HG03159 (cell line): ENCODE measurements around the gene TMEM184B.

Source experiments
- ATAC-seq: cut with Tn5 transposase; IDR thresholded peaks from one replicate; pipeline ENCODE4 v1.9.1; 2021; ENCODE audit warnings: mild to moderate bottlenecking, moderate library complexity; ENCODE audit not compliant: unreplicated experiment

Gene TMEM184B

GRCh38 chr22:38228873-38229740 is 43.7 kb downstream of the TMEM184B start:
- no peak for ATAC-seq

GRCh38 chr22:38228326-38228872 is 44.4 kb downstream of the TMEM184B start:
- ATAC-seq = no peak

GRCh38 chr22:38226853-38227649 is 45.8 kb downstream of the TMEM184B start:
- no peak for ATAC-seq

- no peak for ATAC-seq
Measured at GRCh38 chr22:38223289-38223960, 49.4 kb downstream of the TMEM184B start.

- ATAC-seq = no peak
Measured at GRCh38 chr22:38222797-38223119, 50.1 kb downstream of the TMEM184B start.

- ATAC-seq = no peak
Measured at GRCh38 chr22:38221908-38222796, 50.7 kb downstream of the TMEM184B start.

GRCh38 chr22:38221407-38221806 is 51.4 kb downstream of the TMEM184B start:
- ATAC-seq = no peak

- ATAC-seq = no peak
Measured at GRCh38 chr22:38220653-38221386, 52.0 kb downstream of the TMEM184B start.

- ATAC-seq = no peak
Measured at GRCh38 chr22:38220163-38220562, 52.6 kb downstream of the TMEM184B start.

GRCh38 chr22:38219632-38220031 is 53.2 kb downstream of the TMEM184B start:
- ATAC-seq = no peak

GRCh38 chr22:38218661-38219622 is 53.9 kb downstream of the TMEM184B start:
- no peak for ATAC-seq

GRCh38 chr22:38215156-38216038 is 57.4 kb downstream of the TMEM184B start:
- no peak for ATAC-seq

- ATAC-seq = no peak
Measured at GRCh38 chr22:38214302-38215056, 58.3 kb downstream of the TMEM184B start.

- no peak for ATAC-seq
Measured at GRCh38 chr22:38213990-38214301, 58.9 kb downstream of the TMEM184B start.

- no peak for ATAC-seq
Measured at GRCh38 chr22:38213319-38213989, 59.4 kb downstream of the TMEM184B start.

GRCh38 chr22:38212442-38212841 is 60.4 kb downstream of the TMEM184B start:
- ATAC-seq = no peak
